GM18526 (cell line): ENCODE measurements around the gene FBXW8.

Source experiments
- POLR2A ChIP-seq: IDR thresholded peaks from 3 replicates; pipeline ENCODE4 v1.6.1; 2011; ENCODE audit not compliant: insufficient read length; ENCODE audit errors: extremely low read depth

The FBXW8 gene

GRCh38 chr12:117051380-117051779, 140.6 kb downstream of the FBXW8 start:
- TF ChIP-seq POLR2A: no peak

GRCh38 chr12:117052386-117053049, 141.8 kb downstream of the FBXW8 start:
- no peak for TF ChIP-seq POLR2A

GRCh38 chr12:117053050-117053400, 142.3 kb downstream of the FBXW8 start:
- no peak for TF ChIP-seq POLR2A

- TF ChIP-seq POLR2A: no peak
These were observed 142.9 kb downstream of the FBXW8 start for GRCh38 chr12:117053597-117054201.

- no peak for TF ChIP-seq POLR2A
These were observed 143.5 kb downstream of the FBXW8 start for GRCh38 chr12:117054279-117054678.

- TF ChIP-seq POLR2A: no peak
These were observed 147.8 kb downstream of the FBXW8 start for GRCh38 chr12:117058442-117059072.

GRCh38 chr12:117059156-117059555, 148.4 kb downstream of the FBXW8 start:
- TF ChIP-seq POLR2A: no peak

- no peak for TF ChIP-seq POLR2A
These were observed 149.6 kb downstream of the FBXW8 start for GRCh38 chr12:117060246-117060928.

- no peak for TF ChIP-seq POLR2A
These were observed 150.2 kb downstream of the FBXW8 start for GRCh38 chr12:117060929-117061305.

- TF ChIP-seq POLR2A: no peak
These were observed 150.9 kb downstream of the FBXW8 start for GRCh38 chr12:117061555-117062079.

GRCh38 chr12:117063162-117063911, 152.6 kb downstream of the FBXW8 start:
- TF ChIP-seq POLR2A: no peak

GRCh38 chr12:117064049-117064448, 153.3 kb downstream of the FBXW8 start:
- no peak for TF ChIP-seq POLR2A

- no peak for TF ChIP-seq POLR2A
These were observed 153.8 kb downstream of the FBXW8 start for GRCh38 chr12:117064596-117064995.

- TF ChIP-seq POLR2A: no peak
These were observed 156.3 kb downstream of the FBXW8 start for GRCh38 chr12:117067016-117067415.

- no peak for TF ChIP-seq POLR2A
These were observed 156.9 kb downstream of the FBXW8 start for GRCh38 chr12:117067638-117068037.
